AG04450 (cell line): ENCODE data around the gene WDFY4. TPM values are rescaled to one million over a fixed set of nuclear protein-coding genes. Genes with fewer than 3 reads are reported as not detected.
"Not testable (repeated sequence)": the region's sequence is repeated elsewhere in the genome, so short reads cannot be mapped to it uniquely, and the experiment has no call there.

Experiments
- CTCF ChIA-PET: fragments of 300-600, 350-600 bp; formaldehyde crosslinking; extraction: SDS; loops from one replicate; lab custom pipeline; 2022; ENCODE audit warnings: antibody characterized with exemption, inconsistent platforms; lab: Charles Lee
- POLR2A ChIA-PET: fragments of 350-600 bp; formaldehyde crosslinking; extraction: SDS; loops from one replicate; lab custom pipeline; 2021; ENCODE audit warnings: antibody characterized with exemption, inconsistent platforms; lab: Yijun Ruan, JAX
- DNase-seq: peaks from one replicate; pipeline ENCODE4 v3.0.0-alpha.2; 2011; ENCODE audit warnings: low read depth, low spot score
- H3K27ac ChIP-seq: one replicate; pipeline ENCODE4 v1.5.1; 2012; ENCODE audit warnings: low read depth, low read length, control low read depth
- H3K27me3 ChIP-seq: one replicate; pipeline ENCODE4 v1.6.0; 2012; ENCODE audit warnings: low read length; ENCODE audit not compliant: control insufficient read depth, insufficient read depth
- H3K4me3 ChIP-seq: 2 replicates; pipeline ENCODE4 v1.5.1; 2011; ENCODE audit warnings: mild to moderate bottlenecking, low read depth, low read length, control low read depth
- H3K9me3 ChIP-seq: 2 replicates; pipeline ENCODE4 v1.5.1; 2012; ENCODE audit warnings: low read length; ENCODE audit not compliant: control insufficient read depth, insufficient read depth
- polyA plus RNA-seq: library from polyadenylated mRNA; depleted of rRNA; stranded (reverse); fragments of >200 nt; gene quantifications from 2 replicates; pipeline ENCODE4 v1.2.3, GENCODE V29; 2011
- TF ChIP-seq, protein P1 (sequence below): IDR thresholded peaks from 2 replicates; pipeline ENCODE4 v1.5.1; 2011; ENCODE audit warnings: low read depth, low read length, control low read depth, inconsistent platforms

The WDFY4 gene
- polyA plus RNA-seq, 1 experiment = not detected

- no peaks in the 10 kb centered on the region for H3K9me3 ChIP-seq
- H3K27me3 ChIP-seq = no peaks in the 10 kb centered on the region
- no peak overlapping the region for H3K4me3 ChIP-seq
- CTCF ChIA-PET = interaction anchor here (1.5 to 13.7 kb wide), 3 partner anchors 19 to 30 kb away, joined by 7 to 141 read pairs (median 7); no protein-coding TSS in a partner anchor
- POLR2A ChIA-PET = no interaction called here
- TF ChIP-seq, protein P1, sequence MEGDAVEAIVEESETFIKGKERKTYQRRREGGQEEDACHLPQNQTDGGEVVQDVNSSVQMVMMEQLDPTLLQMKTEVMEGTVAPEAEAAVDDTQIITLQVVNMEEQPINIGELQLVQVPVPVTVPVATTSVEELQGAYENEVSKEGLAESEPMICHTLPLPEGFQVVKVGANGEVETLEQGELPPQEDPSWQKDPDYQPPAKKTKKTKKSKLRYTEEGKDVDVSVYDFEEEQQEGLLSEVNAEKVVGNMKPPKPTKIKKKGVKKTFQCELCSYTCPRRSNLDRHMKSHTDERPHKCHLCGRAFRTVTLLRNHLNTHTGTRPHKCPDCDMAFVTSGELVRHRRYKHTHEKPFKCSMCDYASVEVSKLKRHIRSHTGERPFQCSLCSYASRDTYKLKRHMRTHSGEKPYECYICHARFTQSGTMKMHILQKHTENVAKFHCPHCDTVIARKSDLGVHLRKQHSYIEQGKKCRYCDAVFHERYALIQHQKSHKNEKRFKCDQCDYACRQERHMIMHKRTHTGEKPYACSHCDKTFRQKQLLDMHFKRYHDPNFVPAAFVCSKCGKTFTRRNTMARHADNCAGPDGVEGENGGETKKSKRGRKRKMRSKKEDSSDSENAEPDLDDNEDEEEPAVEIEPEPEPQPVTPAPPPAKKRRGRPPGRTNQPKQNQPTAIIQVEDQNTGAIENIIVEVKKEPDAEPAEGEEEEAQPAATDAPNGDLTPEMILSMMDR = no peak
- H3K27ac ChIP-seq = no peak overlapping the region
- no peak for DNase-seq
Measured at GRCh38 chr10:48638158-48638557, 46.5 kb upstream of the WDFY4 start.

DNA sequence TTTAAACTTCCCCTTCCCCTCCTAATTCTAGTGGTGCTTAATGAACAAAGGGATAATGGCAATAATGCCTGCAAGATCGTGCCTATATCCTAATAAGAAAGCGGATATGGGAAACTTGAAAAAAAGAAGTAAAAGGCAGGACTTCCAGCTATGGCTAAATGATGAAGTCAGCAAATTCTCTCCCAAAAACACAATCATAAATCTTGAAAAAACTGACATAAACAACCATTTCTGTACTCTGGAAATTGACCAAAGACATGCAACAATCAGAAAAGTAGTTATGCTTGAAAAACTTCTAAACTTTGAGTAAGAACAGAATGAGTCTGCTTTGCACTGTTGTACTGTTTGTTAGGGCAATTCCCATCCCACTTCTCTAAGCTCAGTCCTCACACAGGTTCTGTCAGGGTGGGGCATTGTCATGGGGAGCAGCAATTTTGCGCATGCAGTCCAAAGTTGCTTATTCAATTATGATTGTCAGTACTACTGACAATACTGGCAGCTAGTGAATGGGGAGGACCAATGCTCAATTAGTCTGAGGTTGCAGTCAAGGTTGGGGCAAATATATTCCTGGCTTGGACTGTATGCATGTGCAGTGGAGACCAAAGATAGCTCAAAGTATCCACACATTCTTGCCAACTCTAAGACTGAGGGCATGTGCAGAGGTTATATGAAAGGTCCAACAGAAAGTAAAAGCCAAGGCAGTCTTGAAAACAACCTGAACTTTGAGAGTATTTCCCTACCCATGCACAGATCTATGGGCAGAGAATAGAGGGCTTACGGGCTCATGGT is 45.7 kb upstream of the WDFY4 start:
- H3K27me3 ChIP-seq = no peaks in the 10 kb centered on the region
- no peak overlapping the region for H3K27ac ChIP-seq
- no peak overlapping the region for H3K4me3 ChIP-seq
- DNase-seq = no peak
- ChIA-PET CTCF (interaction anchor here (0.7 to 13.7 kb wide), 3 partner anchors 18 to 31 kb away, joined by 7 to 141 read pairs (median 8); no protein-coding TSS in a partner anchor), POLR2A (no interaction called here)
- TF ChIP-seq, protein P1 = no peak
- no peaks in the 10 kb centered on the region for H3K9me3 ChIP-seq

- CTCF ChIA-PET = interaction anchor here (13.7 kb wide), 1 partner anchor 17 kb away, joined by 141 read pairs; no protein-coding TSS in a partner anchor
Measured at GRCh38 chr10:48639632-48640031, 45.0 kb upstream of the WDFY4 start.

DNA sequence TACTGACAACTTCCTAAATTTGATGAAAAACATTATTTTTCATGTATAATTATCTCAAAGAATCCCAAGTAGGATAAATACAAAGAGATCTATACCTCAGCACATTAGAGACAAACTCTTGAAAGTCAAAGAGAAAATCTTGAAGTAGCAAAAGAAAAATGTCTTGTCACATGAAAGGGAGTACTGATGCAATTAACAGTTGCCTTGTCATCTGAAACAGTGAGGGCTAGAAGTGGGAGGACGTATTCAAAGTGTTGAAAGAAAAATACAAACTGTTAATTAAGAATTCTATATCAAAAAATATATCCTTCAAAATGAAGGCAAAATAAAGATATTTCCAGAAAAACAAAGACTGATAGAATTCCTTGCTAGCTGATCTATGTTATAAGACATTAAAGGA is 44.3 kb upstream of the WDFY4 start:
- TF ChIP-seq, protein P1 = no peak
- Histone ChIP-seq H3K27me3 (no peaks in the 10 kb centered on the region), H3K9me3 (no peaks in the 10 kb centered on the region), H3K4me3 (no peak overlapping the region), H3K27ac (no peak overlapping the region)
- ChIA-PET POLR2A (no interaction called here), CTCF (interaction anchor here (1.4 to 13.7 kb wide), 2 partner anchors 16 to 33 kb away, joined by 4 to 141 read pairs; no protein-coding TSS in a partner anchor)
- DNase-seq = no peak

More at GRCh38 chr10:48639632-48640031, 45.0 kb upstream of the WDFY4 start:
- no peak for DNase-seq
- H3K4me3 ChIP-seq = no peak overlapping the region
- no peaks in the 10 kb centered on the region for H3K27me3 ChIP-seq
- H3K27ac ChIP-seq = no peak overlapping the region
- TF ChIP-seq, protein P1 = no peak
- no peaks in the 10 kb centered on the region for H3K9me3 ChIP-seq
- POLR2A ChIA-PET = no interaction called here

DNA sequence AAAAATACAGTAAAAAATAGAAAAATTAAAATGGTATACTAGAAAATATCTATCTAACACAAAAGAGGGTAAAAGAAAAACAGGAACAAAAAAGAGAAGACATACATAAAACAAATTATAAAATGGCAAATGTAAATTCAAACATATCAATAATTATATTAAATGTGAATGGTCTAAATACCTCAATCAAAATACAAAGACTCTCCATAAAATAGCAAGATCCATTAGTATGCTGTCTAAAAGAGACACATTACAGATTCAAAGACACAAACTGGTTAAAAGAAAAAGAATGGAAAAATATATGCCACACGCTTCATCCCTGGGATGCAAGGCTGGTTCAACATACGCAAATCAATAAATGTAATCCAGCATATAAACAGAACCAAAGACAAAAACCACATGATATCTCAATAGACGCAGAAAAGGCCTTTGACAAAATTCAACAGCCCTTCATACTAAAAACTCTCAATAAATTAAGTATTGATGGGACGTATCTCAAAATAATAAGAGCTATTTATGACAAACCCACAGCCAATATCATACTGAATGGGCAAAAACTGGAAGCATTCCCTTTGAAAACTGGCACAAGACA is 43.5 kb upstream of the WDFY4 start:
- CTCF ChIA-PET = interaction anchor here (1.4 to 13.7 kb wide), 2 partner anchors 16 to 34 kb away, joined by 4 to 141 read pairs; no protein-coding TSS in a partner anchor

More for the DNA sequence above, 43.5 kb upstream of the WDFY4 start:
- POLR2A ChIA-PET, H3K9me3 ChIP-seq, H3K27ac ChIP-seq, H3K4me3 ChIP-seq, DNase-seq, H3K27me3 ChIP-seq: not testable (repeated sequence)
